Ovary (tissue), 9 donors: ENCODE measurements around the gene DMRT3. TPM values are rescaled to one million over a fixed set of nuclear protein-coding genes. Genes with fewer than 3 reads are reported as not detected.

Source experiments
- DNase-seq, 5 donors: peaks; one replicate each; pipeline ENCODE4 v3.0.0-alpha.2; 2019 to 2020
- H3K27ac ChIP-seq, 2 donors: fragments of 200-600 bp; one replicate each; pipeline versions ENCODE4 v1.5.1 to v1.8.0; 2019 to 2022
- H3K27me3 ChIP-seq: fragments of 200-600 bp; one replicate; pipeline ENCODE4 v1.8.0; 2022
- H3K36me3 ChIP-seq: fragments of 200-600 bp; sonication (generic); one replicate; pipeline ENCODE4 v1.5.1; 2019
- H3K4me1 ChIP-seq: one replicate; pipeline ENCODE4 v1.8.1; 2013; ENCODE audit warnings: mild to moderate bottlenecking, moderate library complexity; ENCODE audit not compliant: insufficient read depth
- H3K4me3 ChIP-seq: fragments of 200-600 bp; sonication (generic); one replicate; pipeline ENCODE4 v1.5.1; 2017
- H3K9me3 ChIP-seq, 2 donors: fragments of 200-600 bp in 1 of 2; sonication (generic) in 1 of 2; one replicate each; pipeline versions ENCODE4 v1.5.1 to v1.8.1; 2013 to 2019; ENCODE audit warnings: mild to moderate bottlenecking in 1 of 2, moderate library complexity in 1 of 2
- CTCF ChIP-seq, 3 donors: fragments of 450-650 bp in 2 of 3; fragments of 200-600 bp in 1 of 3; IDR thresholded peaks; one replicate each; pipeline versions ENCODE4 v1.5.1 to v1.8.0; 2016 to 2022; ENCODE audit warnings: antibody characterized with exemption in 3 of 3, mild to moderate bottlenecking in 1 of 3
- EP300 ChIP-seq: sonication (generic); formaldehyde crosslinking; IDR thresholded peaks from one replicate; pipeline ENCODE4 v1.6.1; 2017; ENCODE audit warnings: antibody characterized with exemption
- POLR2A ChIP-seq: fragments of 450-650 bp; IDR thresholded peaks from one replicate; pipeline ENCODE4 v1.6.1; 2017; ENCODE audit warnings: antibody characterized with exemption, mild to moderate bottlenecking, moderate library complexity
- WGBS, 3 donors: extraction: QIAGEN DNeasy Blood & Tissue Kit in 1 of 3; methylation state at CpG; one replicate each; pipeline versions ENCODE4 v1.1.5 to v1.1.7; 2013 to 2017; 5-methylcytosine and 5-hydroxymethylcytosine counted together
- intact Hi-C, 4 donors: fragments of 100-400 bp; cut with DNase I; formaldehyde crosslinking; loops; one replicate each; pipeline versions ENCODE4 v1.11.0 to v1.15.1; 2022 to 2023
- polyA plus RNA-seq, 2 donors: library from polyadenylated mRNA; stranded (reverse); fragments of 200-250 nt in 1 of 2; fragments of 350-450 nt in 1 of 2; fragmentation: Illumina TruSeq in 1 of 2; extraction: RNeasy Lipid Tissue Mini Kit (QIAGEN cat#74804) in 1 of 2; gene quantifications; one replicate each; pipeline ENCODE4 v1.2.3, GENCODE V29; 2013 to 2014
- total RNA-seq, 7 donors: library from RNA; depleted of rRNA in 2 of 7; stranded (reverse); fragments of >200 nt in 2 of 7; fragmentation: NEBNext Ultra II Directional in 3 of 7; extraction: Animal tissue kit (Norgen Biotek cat#: 25700) in 3 of 7; gene quantifications; one replicate each; pipeline versions ENCODE4 v1.1.0 to v1.2.4, GENCODE V29; 2016 to 2023
- donor health status: DM: no; HTN: no; CAD: no; lungs with moderate emphysema.
- donor health status: DM: no; HTN: no; CAD: no.
- donor health status: Bipolar disorder and iron deficiency.
- donor health status: DM: yes; HTN: yes; CAD: no.
- donor health status: DM: no; HTN: no; CAD: no.
- donor health status: DM: yes; HTN: yes; CAD: no.

The DMRT3 gene
- total and polyA plus RNA-seq, 9 donors: 0.17 TPM; not detected in 8

GRCh38 chr9:1018121-1018520 is 41.7 kb downstream of the DMRT3 start:
- Histone ChIP-seq H3K4me1 (no peaks in the 10 kb centered on the region), H3K9me3 (no peaks in the 10 kb centered on the region), H3K36me3 (no peaks in the 10 kb centered on the region), H3K27ac (no peak overlapping the region), H3K27me3 (no peaks in the 10 kb centered on the region), H3K4me3 (no peak overlapping the region)
- 20 to 21% (median 21%) methylated on average over 10 of the region's 10 CpGs for WGBS, 3 donors
- TF ChIP-seq CTCF (IDR thresholded peaks at IDR 0.05): no peak
- no peak for TF ChIP-seq EP300
- TF ChIP-seq POLR2A: no peak
- DNase-seq: no peak
- intact Hi-C loops: no loop called here

GRCh38 chr9:1024112-1024511 is 47.7 kb downstream of the DMRT3 start:
- H3K4me3 ChIP-seq: no peak overlapping the region
- no peak overlapping the region for H3K27ac ChIP-seq
- intact Hi-C loops: no loop called here
- 79 to 94% (median 82%) methylated on average over 1 of the region's 1 CpG for WGBS, 3 donors
- TF ChIP-seq POLR2A: no peak
- TF ChIP-seq EP300: no peak
- no peak for TF ChIP-seq CTCF (IDR thresholded peaks at IDR 0.05)
- DNase-seq: no peak
- no peaks in the 10 kb centered on the region for H3K4me1 ChIP-seq
- H3K9me3 ChIP-seq: no peaks in the 10 kb centered on the region
- H3K36me3 ChIP-seq: no peaks in the 10 kb centered on the region
- no peaks in the 10 kb centered on the region for H3K27me3 ChIP-seq

- Histone ChIP-seq H3K4me1 (no peaks in the 10 kb centered on the region), H3K36me3 (no peaks in the 10 kb centered on the region), H3K4me3 (no peak overlapping the region), H3K27me3 (no peaks in the 10 kb centered on the region), H3K27ac (no peak overlapping the region), H3K9me3 (no peaks in the 10 kb centered on the region)
- TF ChIP-seq EP300: no peak
- no peak for TF ChIP-seq CTCF (IDR thresholded peaks at IDR 0.05)
- TF ChIP-seq POLR2A: no peak
- intact Hi-C loops: no loop called here
- WGBS, 3 donors: 64 to 76% (median 69%) methylated on average over 8 of the region's 8 CpGs
- no peak for DNase-seq
Observed at GRCh38 chr9:1025131-1025530, 48.7 kb downstream of the DMRT3 start.

GRCh38 chr9:1026219-1026618 is 49.8 kb downstream of the DMRT3 start:
- Histone ChIP-seq H3K27me3 (no peaks in the 10 kb centered on the region), H3K4me1 (no peaks in the 10 kb centered on the region), H3K27ac (no peak overlapping the region), H3K36me3 (no peaks in the 10 kb centered on the region), H3K9me3 (no peaks in the 10 kb centered on the region), H3K4me3 (no peak overlapping the region)
- intact Hi-C loops: no loop called here
- no peak for TF ChIP-seq POLR2A
- TF ChIP-seq EP300: no peak
- TF ChIP-seq CTCF (IDR thresholded peaks at IDR 0.05): no peak
- DNase-seq: no peak
